Fibroblast of the aortic adventitia (primary cell): ENCODE data around the gene TSC2. TPM values are rescaled to one million over a fixed set of nuclear protein-coding genes. Genes with fewer than 3 reads are reported as not detected.

Experiments used
- DNase-seq: peaks from one replicate; pipeline ENCODE4 v3.0.0-alpha.2; 2010; ENCODE audit warnings: low read depth
- H3K4me3 ChIP-seq: 2 replicates; pipeline ENCODE4 v1.5.1; 2011; ENCODE audit warnings: low read depth, mild to moderate bottlenecking, control low read depth, low read length, moderate library complexity
- total RNA-seq: library from RNA; depleted of rRNA; stranded (reverse); fragments of >200 nt; gene quantifications from 2 replicates; pipeline ENCODE4 v1.2.3, GENCODE V29; 2012; ENCODE audit warnings: low replicate concordance
- TF ChIP-seq, protein P1 (sequence below): IDR thresholded peaks from 2 replicates; pipeline ENCODE4 v1.5.1; 2011; ENCODE audit warnings: mild to moderate bottlenecking, low read length, control low read depth, inconsistent platforms; ENCODE audit not compliant: insufficient read depth

TSC2 gene
- total RNA-seq, 1 donor = 58.7 TPM

GRCh38 chr16:2019921-2020831 lies 27.6 kb upstream of the TSC2 start:
- DNase-seq = no peak
- no peak overlapping the region for H3K4me3 ChIP-seq
- TF ChIP-seq, protein P1, sequence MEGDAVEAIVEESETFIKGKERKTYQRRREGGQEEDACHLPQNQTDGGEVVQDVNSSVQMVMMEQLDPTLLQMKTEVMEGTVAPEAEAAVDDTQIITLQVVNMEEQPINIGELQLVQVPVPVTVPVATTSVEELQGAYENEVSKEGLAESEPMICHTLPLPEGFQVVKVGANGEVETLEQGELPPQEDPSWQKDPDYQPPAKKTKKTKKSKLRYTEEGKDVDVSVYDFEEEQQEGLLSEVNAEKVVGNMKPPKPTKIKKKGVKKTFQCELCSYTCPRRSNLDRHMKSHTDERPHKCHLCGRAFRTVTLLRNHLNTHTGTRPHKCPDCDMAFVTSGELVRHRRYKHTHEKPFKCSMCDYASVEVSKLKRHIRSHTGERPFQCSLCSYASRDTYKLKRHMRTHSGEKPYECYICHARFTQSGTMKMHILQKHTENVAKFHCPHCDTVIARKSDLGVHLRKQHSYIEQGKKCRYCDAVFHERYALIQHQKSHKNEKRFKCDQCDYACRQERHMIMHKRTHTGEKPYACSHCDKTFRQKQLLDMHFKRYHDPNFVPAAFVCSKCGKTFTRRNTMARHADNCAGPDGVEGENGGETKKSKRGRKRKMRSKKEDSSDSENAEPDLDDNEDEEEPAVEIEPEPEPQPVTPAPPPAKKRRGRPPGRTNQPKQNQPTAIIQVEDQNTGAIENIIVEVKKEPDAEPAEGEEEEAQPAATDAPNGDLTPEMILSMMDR = no peak

- no peak for DNase-seq
- TF ChIP-seq, protein P1 = no peak
- H3K4me3 ChIP-seq = peak overlapping the region; percentile 45
Measured at GRCh38 chr16:2022723-2023091, 25.1 kb upstream of the TSC2 start.

GRCh38 chr16:2023092-2024031 lies 24.4 kb upstream of the TSC2 start:
- peak overlapping the region; percentile 45 for H3K4me3 ChIP-seq
- TF ChIP-seq, protein P1 = peak; percentile 92
- DNase-seq = peak; percentile 85

- DNase-seq = no peak
- TF ChIP-seq, protein P1 = no peak
- H3K4me3 ChIP-seq = no peak overlapping the region
Measured at GRCh38 chr16:2024032-2024420, 23.8 kb upstream of the TSC2 start.

- H3K4me3 ChIP-seq = no peak overlapping the region
- DNase-seq = no peak
- TF ChIP-seq, protein P1 = no peak
Measured at GRCh38 chr16:2025251-2025650, 22.5 kb upstream of the TSC2 start.

GRCh38 chr16:2025878-2026460 lies 21.8 kb upstream of the TSC2 start:
- DNase-seq = no peak
- TF ChIP-seq, protein P1 = no peak
- H3K4me3 ChIP-seq = no peak overlapping the region
